Nephron progenitor cell (in vitro differentiated cells): ENCODE data around the gene CTPS1.

Experiments
- DNase-seq: peaks from one replicate; pipeline ENCODE4 v3.0.0; 2021
- H3K27ac Mint-ChIP-seq: 2 replicates; pipeline ENCODE4 v1.8.0; 2021; ENCODE audit warnings: mild to moderate bottlenecking, moderate library complexity, mixed read lengths
- H3K27me3 Mint-ChIP-seq: 2 replicates; pipeline ENCODE4 v1.8.0; 2021; ENCODE audit warnings: mild to moderate bottlenecking, low read depth, mixed read lengths; ENCODE audit not compliant: poor library complexity
- H3K36me3 Mint-ChIP-seq: 2 replicates; pipeline ENCODE4 v1.8.0; 2021; ENCODE audit warnings: low read depth, mixed read lengths
- H3K4me1 Mint-ChIP-seq: 2 replicates; pipeline ENCODE4 v1.8.0; 2021; ENCODE audit warnings: mixed read lengths
- H3K4me3 Mint-ChIP-seq: 2 replicates; pipeline ENCODE4 v1.8.0; 2021; ENCODE audit warnings: mild to moderate bottlenecking, moderate library complexity, mixed read lengths
- H3K9me3 Mint-ChIP-seq: 2 replicates; pipeline ENCODE4 v1.8.0; 2021; ENCODE audit warnings: mild to moderate bottlenecking, moderate library complexity, mixed read lengths
- TF ChIP-seq, protein P1 (sequence below): fragments of 200-600 bp; sonication (generic); IDR thresholded peaks from 2 replicates; pipeline ENCODE4 v1.5.0; 2021; ENCODE audit warnings: antibody characterized with exemption

The CTPS1 gene

DNA sequence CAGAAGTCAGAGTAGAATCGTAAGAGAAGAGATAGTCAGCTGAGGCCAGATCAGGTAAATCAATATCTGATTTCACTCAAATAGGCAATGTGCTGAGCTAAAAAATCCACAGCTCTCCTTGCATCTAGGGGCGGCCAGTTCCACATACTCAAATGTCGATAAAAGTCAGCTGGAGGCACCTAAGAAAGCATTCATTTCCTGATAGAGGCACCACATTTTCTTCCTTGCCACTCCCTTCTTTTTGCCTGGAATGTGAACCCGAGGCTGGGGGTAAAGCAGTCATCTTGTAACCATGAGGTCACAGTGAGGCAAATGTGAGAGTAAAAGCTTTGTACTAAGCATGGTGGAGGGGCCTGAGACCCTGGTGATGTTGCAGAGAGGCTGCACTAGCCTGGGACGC is 24.2 kb upstream of the CTPS1 start:
- H3K27me3 Mint-ChIP-seq, result peaks cover 21% of the 10 kb centered on the region
- H3K27ac Mint-ChIP-seq, result no peak overlapping the region
- peaks cover 13% of the 10 kb centered on the region for H3K4me1 Mint-ChIP-seq
- TF ChIP-seq, protein P1, sequence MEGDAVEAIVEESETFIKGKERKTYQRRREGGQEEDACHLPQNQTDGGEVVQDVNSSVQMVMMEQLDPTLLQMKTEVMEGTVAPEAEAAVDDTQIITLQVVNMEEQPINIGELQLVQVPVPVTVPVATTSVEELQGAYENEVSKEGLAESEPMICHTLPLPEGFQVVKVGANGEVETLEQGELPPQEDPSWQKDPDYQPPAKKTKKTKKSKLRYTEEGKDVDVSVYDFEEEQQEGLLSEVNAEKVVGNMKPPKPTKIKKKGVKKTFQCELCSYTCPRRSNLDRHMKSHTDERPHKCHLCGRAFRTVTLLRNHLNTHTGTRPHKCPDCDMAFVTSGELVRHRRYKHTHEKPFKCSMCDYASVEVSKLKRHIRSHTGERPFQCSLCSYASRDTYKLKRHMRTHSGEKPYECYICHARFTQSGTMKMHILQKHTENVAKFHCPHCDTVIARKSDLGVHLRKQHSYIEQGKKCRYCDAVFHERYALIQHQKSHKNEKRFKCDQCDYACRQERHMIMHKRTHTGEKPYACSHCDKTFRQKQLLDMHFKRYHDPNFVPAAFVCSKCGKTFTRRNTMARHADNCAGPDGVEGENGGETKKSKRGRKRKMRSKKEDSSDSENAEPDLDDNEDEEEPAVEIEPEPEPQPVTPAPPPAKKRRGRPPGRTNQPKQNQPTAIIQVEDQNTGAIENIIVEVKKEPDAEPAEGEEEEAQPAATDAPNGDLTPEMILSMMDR, result no peak
- H3K36me3 Mint-ChIP-seq, result no peaks in the 10 kb centered on the region
- DNase-seq, result no peak
- peaks cover 12% of the 10 kb centered on the region for H3K9me3 Mint-ChIP-seq
- no peak overlapping the region for H3K4me3 Mint-ChIP-seq

DNA sequence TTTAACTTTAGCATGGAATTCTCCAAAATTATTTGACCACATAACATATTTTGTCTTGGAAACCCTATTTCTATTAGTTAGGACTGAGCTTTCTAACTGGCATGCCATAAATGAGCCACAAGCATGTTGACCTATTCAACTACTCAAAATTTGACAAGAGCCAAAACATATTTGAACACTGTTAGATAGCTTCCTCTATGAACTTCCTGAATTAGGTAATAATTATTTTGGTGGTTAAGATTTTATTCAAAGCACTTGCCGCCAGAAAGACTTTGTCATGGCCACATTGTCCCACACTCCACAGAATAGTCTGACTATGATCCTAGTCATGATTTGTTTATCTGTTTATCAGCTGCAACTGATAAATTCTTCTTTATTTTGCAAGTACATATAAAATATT is 23.1 kb upstream of the CTPS1 start:
- H3K27me3 Mint-ChIP-seq, result peaks cover 10% of the 10 kb centered on the region
- peaks cover 12% of the 10 kb centered on the region for H3K9me3 Mint-ChIP-seq
- no peak for DNase-seq
- H3K4me1 Mint-ChIP-seq, result peaks cover 13% of the 10 kb centered on the region
- no peak overlapping the region for H3K27ac Mint-ChIP-seq
- no peaks in the 10 kb centered on the region for H3K36me3 Mint-ChIP-seq
- TF ChIP-seq, protein P1, result no peak
- H3K4me3 Mint-ChIP-seq, result no peak overlapping the region

DNA sequence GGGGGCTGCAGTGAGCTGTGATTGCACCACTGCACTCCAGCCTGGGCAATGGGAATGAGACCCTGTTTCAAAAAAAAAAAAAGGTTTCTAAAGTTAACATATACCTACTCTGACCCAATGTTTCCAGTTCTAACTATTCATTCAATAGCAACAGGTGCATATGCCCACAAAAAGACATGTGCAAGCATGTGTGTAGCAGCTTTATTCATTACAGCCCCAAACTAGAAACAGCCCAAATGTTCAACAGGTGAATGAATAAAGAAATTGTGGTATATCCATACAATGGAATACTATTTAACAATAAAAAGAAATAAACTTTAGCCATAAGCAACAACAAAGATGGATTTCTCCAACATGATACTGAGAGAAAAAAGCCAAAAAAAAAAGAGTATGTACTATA is 21.3 kb upstream of the CTPS1 start:
- no peak overlapping the region for H3K27ac Mint-ChIP-seq
- no peak overlapping the region for H3K4me3 Mint-ChIP-seq
- DNase-seq, result no peak
- peaks cover 13% of the 10 kb centered on the region for H3K4me1 Mint-ChIP-seq
- H3K9me3 Mint-ChIP-seq, result peaks cover 12% of the 10 kb centered on the region
- TF ChIP-seq, protein P1, result no peak
- no peaks in the 10 kb centered on the region for H3K27me3 Mint-ChIP-seq
- no peaks in the 10 kb centered on the region for H3K36me3 Mint-ChIP-seq

DNA sequence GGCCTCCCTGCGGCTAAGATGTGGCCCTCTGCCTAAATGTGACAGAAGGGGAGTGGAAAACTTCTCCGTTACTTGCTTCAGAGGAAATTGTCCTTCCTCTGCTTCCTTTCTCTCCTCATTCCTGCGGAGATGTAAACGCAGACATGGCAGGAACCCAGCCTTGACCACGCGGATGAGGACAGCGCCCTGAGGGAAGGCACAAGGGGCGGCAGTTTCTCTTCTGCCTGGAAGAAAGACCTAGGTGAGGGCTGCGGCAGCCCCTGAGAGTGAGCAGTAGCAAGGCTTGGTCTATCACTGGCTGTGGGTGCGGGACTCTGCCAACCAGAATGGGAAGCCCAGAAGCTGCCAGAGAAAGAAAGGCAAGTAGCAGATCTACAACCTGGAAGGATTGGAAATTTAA is 14.0 kb upstream of the CTPS1 start:
- peaks cover 4% of the 10 kb centered on the region for H3K27me3 Mint-ChIP-seq
- H3K36me3 Mint-ChIP-seq, result no peaks in the 10 kb centered on the region
- H3K9me3 Mint-ChIP-seq, result peaks cover 3% of the 10 kb centered on the region
- TF ChIP-seq, protein P1, result no peak
- H3K27ac Mint-ChIP-seq, result no peak overlapping the region
- H3K4me1 Mint-ChIP-seq, result peaks cover 10% of the 10 kb centered on the region
- H3K4me3 Mint-ChIP-seq, result no peak overlapping the region
- DNase-seq, result no peak

DNA sequence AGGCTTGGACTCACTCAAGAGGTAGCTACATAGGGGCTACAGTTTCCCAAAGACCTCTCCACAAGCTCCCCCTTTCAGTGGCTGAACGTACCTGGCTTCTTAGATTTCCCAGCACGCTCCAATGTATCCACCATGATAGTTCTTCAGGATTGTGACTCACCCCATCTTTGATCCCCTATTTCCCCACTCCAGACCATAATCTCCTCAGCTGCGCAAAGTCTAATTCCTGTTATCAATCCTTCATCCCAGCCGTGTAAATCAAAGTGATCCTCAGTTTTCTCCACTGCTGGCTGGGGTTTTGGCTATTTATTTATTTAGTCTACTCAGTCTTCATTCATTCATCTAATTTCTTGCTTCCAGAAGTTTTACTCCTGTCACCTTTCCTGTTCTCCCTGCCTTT is 13.1 kb upstream of the CTPS1 start:
- Mint-ChIP-seq H3K9me3 (peaks cover 3% of the 10 kb centered on the region), H3K27ac (no peak overlapping the region), H3K27me3 (peaks cover 4% of the 10 kb centered on the region), H3K36me3 (no peaks in the 10 kb centered on the region), H3K4me1 (peaks cover 10% of the 10 kb centered on the region), H3K4me3 (no peak overlapping the region)
- DNase-seq, result no peak
- TF ChIP-seq, protein P1, result no peak

DNA sequence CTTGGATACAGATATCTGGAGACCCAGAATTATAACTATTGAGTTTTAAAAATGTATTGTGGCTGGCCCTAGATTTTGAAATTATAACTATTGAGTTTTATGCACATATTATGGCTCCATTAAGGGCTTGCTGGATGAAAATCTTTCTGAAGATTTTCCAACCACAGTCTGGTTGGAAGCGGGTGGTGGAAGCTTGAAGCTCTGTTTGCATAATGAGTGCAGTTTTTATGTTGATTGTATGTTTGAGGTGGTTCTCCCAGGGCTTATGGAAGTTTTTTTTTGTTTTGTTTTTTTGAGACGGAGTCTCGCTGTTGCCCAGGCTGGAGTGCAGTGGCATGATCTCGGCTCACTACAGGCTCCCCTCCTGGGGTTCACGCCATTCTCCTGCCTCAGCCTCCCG is 10.1 kb upstream of the CTPS1 start:
- Mint-ChIP-seq H3K9me3 (peaks cover 3% of the 10 kb centered on the region), H3K27me3 (peaks cover 10% of the 10 kb centered on the region), H3K36me3 (no peaks in the 10 kb centered on the region), H3K4me1 (peaks cover 10% of the 10 kb centered on the region), H3K4me3 (no peak overlapping the region), H3K27ac (no peak overlapping the region)
- TF ChIP-seq, protein P1, result no peak
- DNase-seq, result no peak
